Activated CD4-positive, alpha-beta memory T cell treated with anti-CD3 and anti-CD28 coated beads for 36 hours (primary cell): ENCODE data around the gene ADM5. TPM values are rescaled to one million over a fixed set of nuclear protein-coding genes. Genes with fewer than 3 reads are reported as not detected.

Source experiments
- microRNA-seq: library from miRNA; unstranded; fragments of <30 nt; microRNA quantifications from one replicate; pipeline ENCODE4 v1.2.0, GENCODE V29; 2022; ENCODE audit warnings: borderline number of aligned reads, borderline microRNAs expressed, borderline replicate concordance
- total RNA-seq, 2 experiments: library from RNA; stranded (reverse); gene quantifications; one replicate each; pipeline ENCODE4 v1.2.3, GENCODE V29; 2021

Gene ADM5
- total RNA-seq, 2 experiments from 2014 or later = 2.9 to 3.0 TPM

Small RNA genes lying within 50 kb of the gene (microRNA-seq; reads per million reads assigned to microRNA genes)
- gene MIR5088 = not detected

Other genes starting within 250 kb of the ADM5 start
- gene SLC17A7, start 248.1 kb upstream of the ADM5 start, total RNA-seq = under 1 TPM in 1 of 2 experiments, not detected in 1; 0.17 TPM
- gene PIH1D1, start 237.8 kb upstream of the ADM5 start, total RNA-seq = 100 to 1,000 TPM; 117 to 129 TPM
- gene ALDH16A1, start 236.4 kb upstream of the ADM5 start, total RNA-seq = 10 to 100 TPM; 43.7 to 44.2 TPM
- gene FLT3LG, start 215.4 kb upstream of the ADM5 start, total RNA-seq = 10 to 100 TPM; 50.1 to 51.0 TPM
- gene RPL13A, start 202.0 kb upstream of the ADM5 start, total RNA-seq = 1,000 to 10,000 TPM; 4,276 to 4,379 TPM
- 1,000 to 10,000 TPM; 3,093 to 3,130 TPM for gene RPS11, start 193.2 kb upstream of the ADM5 start, total RNA-seq
- 10 to 100 TPM; 13.2 to 17.2 TPM for gene FCGRT, start 176.9 kb upstream of the ADM5 start, total RNA-seq
- gene RCN3, start 161.6 kb upstream of the ADM5 start, total RNA-seq = 1 to 10 TPM; 6.3 to 6.5 TPM
- gene NOSIP, start 109.0 kb upstream of the ADM5 start, total RNA-seq = 10 to 100 TPM; 80.3 to 84.3 TPM
- gene PRRG2, start 108.3 kb upstream of the ADM5 start, total RNA-seq = 1 to 10 TPM in 1 of 2 experiments, under 1 TPM in 1; 0.85 to 1.5 TPM
- 10 to 100 TPM; 19.9 to 22.4 TPM for gene PRR12, start 98.4 kb upstream of the ADM5 start, total RNA-seq
- 10 to 100 TPM; 12.2 to 14.4 TPM for gene RRAS, start 49.5 kb upstream of the ADM5 start, total RNA-seq
- gene SCAF1, start 47.4 kb upstream of the ADM5 start, total RNA-seq = 10 to 100 TPM; 57.4 to 58.6 TPM
- 100 to 1,000 TPM; 143 to 156 TPM for gene IRF3, start 23.7 kb upstream of the ADM5 start, total RNA-seq
- 10 to 100 TPM; 87.2 to 89.1 TPM for gene BCL2L12, start 23.7 kb upstream of the ADM5 start, total RNA-seq
- gene PRMT1, start 12.3 kb upstream of the ADM5 start, total RNA-seq = 100 to 1,000 TPM; 315 to 325 TPM
- gene CPT1C, start 1.5 kb downstream of the ADM5 start, total RNA-seq = 1 to 10 TPM; 1.4 to 1.6 TPM
- under 1 TPM; 0.40 to 0.63 TPM for gene TSKS, start 73.7 kb downstream of the ADM5 start, total RNA-seq
- gene AP2A1, start 77.4 kb downstream of the ADM5 start, total RNA-seq = 10 to 100 TPM; 86.0 to 88.4 TPM
- 10 to 100 TPM; 15.2 to 16.2 TPM for gene FUZ, start 123.7 kb downstream of the ADM5 start, total RNA-seq
- 10 to 100 TPM; 45.6 to 50.2 TPM for gene MED25, start 128.7 kb downstream of the ADM5 start, total RNA-seq
- gene PTOV1, start 161.6 kb downstream of the ADM5 start, total RNA-seq = 100 to 1,000 TPM; 105 to 108 TPM
- gene PNKP, start 178.0 kb downstream of the ADM5 start, total RNA-seq = 10 to 100 TPM; 88.7 to 98.6 TPM
- 10 to 100 TPM; 19.6 TPM for gene AKT1S1, start 187.8 kb downstream of the ADM5 start, total RNA-seq
- 10 to 100 TPM; 32.5 to 34.7 TPM for gene TBC1D17, start 188.1 kb downstream of the ADM5 start, total RNA-seq
- 100 to 1,000 TPM; 108 to 111 TPM for gene IL4I1, start 207.3 kb downstream of the ADM5 start, total RNA-seq
- 10 to 100 TPM; 24.5 to 25.8 TPM for gene ATF5, start 239.6 kb downstream of the ADM5 start, total RNA-seq
- 100 to 1,000 TPM; 160 to 171 TPM for gene NUP62, start 239.9 kb downstream of the ADM5 start, total RNA-seq